SKM-1 (cell line): ENCODE data around the gene DNAI2.
A peak's percentile ranks its signal among the peaks of the same experiment; 100 is the strongest.

ENCODE experiments used
- DNase-seq: peaks from one replicate; lab custom pipeline; 2025; ENCODE audit not compliant: unreplicated experiment; lab: John Stamatoyannopoulos, UW

The DNAI2 gene

DNA sequence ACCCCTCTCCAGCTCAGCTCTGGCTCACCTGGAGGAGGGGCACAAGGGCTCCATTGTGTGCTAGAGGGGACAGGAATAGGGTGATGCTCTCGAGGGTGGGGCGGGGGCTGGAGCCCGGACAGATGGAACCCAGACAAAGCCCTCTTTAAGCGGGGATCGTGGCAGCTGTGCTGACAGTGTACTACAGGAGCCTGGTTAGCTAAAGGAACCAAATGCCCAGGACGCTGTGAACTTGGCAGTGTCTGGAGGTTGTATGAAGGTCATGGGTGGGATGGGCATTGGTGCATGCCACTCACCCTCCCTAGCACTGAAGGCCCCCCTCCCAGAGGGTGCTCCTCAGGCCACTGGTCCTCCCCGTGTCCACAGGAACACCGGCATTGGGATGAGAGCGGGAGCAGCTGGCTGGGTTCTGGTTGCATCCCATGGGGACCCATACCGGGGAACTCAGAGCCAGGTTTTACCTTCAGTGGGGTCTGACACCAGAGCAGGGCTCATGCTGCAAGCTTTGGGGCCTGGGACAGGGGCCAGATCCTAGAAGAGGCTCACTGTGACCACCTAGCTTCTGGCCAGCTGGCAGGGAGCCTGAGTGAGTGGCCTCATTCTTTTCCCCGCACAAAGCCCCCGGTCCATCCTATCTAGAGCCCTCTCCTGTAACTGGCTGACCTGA is 63.9 kb downstream of the DNAI2 start:
- no peak for DNase-seq

DNA sequence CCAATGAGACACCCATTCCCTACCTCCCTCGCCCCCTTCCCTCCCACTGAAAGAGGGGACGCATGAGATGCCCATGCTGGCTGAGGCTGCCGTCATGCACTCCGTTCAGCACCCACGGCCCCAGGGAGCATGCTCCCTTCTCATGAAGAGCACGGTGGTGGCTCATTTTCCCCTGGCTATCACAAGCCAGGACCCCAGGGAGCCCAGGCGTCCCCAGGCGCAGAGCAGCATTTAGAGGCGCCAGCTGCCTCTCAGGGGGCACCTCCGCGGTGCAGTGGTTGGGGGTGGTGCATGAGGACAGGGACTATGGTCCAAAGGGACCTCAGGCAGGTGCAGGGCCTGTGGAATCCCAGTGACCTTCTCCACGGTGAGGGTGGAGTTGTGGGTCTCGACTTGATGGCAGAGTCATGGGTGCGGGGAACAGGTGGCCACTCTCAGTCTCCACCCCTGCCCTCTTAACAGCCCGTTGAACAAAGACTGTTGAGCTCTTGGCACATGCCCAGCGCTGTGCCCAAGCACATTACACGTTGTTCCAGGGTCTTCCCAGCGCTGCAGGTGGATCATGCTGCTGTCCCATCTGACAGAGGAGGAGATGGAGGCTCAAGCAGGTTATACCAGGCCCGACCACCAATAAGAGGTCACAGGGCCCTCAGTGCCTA is 65.6 kb downstream of the DNAI2 start:
- no peak for DNase-seq

DNA sequence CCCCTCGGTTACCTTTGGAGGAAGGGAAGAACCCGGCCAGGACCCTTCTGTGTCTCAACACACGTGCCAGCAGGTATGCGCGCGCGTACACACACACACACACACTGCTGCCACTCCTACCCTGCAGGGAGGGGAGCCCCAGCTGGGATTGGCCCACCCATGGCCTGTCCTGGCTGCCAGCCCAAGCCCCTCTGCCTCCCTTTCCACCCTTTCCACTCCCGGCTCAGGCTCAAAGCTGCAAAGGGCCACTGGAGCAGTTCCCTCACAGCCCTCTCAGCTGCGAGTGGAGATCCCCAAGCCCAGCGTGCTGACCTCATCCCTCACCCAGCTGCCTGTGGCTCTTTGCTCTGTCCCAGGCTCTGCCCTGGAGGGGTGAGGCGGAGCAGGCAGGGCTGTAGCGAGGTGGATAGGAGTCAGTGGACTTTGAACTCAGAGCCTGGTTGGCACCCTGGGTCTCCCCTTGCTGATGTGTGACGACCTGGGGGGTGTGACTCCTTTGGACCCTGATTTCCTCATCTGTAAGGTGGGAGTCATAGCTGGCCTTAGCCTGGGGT is 66.5 kb downstream of the DNAI2 start:
- no peak for DNase-seq

DNA sequence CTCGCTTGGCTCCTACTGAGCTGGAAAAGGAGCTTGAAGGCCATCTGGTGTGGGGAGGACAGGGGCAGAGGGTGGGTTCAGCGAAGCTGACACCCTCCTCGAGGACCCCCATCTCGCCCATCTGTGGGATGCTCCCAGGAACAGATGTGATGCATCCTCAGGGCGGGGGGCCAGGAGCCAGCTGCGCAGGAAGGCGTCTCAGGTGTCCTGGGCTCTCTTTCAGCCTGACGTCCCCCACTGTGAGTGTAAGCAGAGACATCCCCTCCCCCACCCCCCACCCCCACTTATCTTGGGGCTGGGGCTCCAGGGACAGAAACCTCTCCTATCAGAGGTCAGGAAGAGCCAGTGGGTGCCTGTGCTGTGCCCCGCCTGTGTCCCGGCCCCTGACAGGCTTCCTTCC is 68.2 kb downstream of the DNAI2 start:
- DNase-seq: no peak

DNA sequence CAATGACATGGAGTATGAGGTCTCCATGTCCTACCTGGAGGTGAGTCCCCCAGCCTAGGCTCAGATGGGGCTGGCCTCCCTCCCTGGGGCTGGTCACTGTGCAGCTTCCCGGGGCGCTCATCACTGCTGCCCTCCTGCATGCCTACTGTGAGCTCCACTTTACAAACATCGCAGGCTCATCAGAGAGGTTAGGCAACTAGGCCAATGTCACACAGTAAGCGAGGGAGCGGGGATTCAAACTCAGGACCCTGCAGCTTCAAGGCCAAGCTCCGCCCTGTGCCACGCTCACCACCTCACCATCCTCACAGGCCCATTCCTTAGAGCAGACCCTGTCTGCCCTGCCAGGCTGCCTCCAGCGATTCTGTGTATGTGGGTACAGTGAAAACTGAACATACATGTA is 69.1 kb downstream of the DNAI2 start:
- no peak for DNase-seq

DNA sequence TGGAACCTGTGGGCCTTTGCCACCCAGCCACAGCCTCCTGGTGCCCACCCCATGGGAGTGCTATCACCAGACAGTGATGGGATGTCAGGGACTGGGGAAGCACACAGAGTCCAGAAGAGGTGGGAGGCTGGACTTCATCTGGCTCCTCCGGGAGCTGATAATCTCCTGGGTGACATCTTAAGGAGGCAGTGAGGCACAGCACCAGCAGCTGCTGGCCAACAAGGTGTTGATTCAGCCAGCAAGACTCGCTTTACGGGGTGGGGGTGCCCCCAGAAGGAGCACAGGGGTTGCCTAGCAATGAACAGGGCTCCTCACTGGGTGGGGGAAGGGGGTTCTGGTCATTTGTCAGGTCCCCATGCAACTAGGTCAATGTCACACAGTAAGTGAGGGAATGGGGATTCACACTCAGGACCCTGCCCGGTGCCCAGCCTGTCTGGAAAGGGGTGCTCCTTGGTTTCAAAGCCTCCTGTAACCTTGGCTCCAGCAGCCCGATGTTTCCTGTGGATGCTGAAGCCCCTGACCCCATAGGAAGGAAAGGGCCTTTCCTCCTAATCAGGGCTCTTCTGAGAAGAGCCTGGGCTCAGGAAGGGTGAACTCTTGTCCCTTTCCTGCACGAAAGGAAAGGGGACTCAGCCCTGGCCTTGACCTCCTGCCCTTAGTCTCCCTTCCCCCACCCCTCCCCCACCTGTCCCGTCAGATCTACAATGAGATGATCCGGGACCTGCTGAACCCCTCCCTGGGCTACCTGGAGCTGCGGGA is 69.7 kb downstream of the DNAI2 start:
- DNase-seq: no peak

DNA sequence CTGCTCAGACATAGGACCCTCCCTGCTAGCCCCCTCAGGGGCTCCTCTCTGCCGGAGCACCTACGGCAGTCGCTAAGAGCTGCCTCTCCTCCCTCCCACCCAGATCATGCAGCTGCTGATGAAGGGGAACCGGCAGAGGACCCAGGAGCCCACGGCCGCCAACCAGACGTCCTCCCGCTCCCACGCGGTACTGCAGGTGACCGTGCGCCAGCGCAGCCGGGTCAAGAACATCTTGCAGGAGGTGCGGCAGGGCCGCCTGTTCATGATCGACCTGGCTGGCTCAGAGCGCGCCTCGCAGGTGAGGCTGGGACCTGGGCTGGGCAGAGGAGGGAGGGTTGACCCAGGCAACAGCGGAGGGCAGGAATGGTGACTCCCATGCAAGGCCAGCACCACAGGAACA is 70.6 kb downstream of the DNAI2 start:
- DNase-seq: no peak

DNA sequence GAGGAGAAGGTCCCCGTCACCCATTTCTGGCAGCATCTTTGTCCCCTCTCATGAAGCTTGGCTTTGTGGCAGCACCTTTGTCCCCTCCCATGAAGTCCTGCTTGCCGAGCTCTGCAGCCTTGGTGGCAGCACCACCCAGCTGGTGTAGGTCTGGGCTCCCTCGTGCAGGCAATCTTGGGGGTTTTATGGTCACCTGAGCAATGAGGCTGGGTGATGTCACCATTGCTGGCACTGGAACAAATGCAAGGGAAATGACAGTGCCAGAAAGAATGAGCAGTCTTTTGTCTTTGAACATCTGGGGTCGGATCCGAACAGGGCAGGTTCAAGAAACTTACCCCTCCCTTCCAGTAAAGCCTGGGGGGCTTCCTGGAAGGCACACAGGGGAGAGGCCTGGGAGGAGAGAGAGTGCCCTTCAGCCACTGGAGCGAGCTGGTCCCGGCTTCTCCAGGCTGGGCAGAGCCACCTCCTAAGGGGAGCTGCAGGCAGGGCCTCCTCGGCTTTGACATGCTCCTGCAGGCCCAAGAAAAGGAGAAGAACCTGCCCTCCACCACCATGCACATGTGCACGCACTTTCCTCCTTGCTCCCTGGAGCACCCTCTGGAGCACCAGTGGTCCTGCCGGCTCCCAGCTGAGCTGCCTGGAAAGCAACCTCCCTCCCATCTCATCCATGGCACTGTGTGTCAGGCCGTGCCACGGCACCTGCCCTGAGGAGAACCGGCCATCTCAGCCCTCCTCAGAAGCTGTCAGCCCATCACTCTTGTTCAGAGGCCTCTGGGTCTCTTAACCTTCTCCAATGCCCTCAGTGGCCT is 71.6 kb downstream of the DNAI2 start:
- no peak for DNase-seq

DNA sequence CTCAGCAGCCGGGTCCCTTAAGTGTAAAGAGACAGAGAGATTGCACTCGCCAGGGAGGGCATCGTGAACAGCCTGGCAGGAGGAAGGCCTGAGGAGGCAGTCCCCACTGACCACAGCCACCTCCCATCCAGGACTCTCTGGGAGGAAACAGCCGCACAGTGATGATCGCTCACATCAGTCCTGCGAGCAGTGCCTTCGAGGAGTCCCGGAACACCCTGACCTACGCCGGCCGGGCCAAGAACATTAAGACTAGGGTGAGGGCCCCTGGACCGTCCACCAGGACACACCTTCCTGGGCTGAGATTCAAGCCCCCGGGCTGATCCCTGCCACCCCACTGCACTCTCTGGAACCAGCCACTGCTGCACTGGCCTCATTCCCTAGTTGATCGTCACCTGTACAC is 73.6 kb downstream of the DNAI2 start:
- no peak for DNase-seq

DNA sequence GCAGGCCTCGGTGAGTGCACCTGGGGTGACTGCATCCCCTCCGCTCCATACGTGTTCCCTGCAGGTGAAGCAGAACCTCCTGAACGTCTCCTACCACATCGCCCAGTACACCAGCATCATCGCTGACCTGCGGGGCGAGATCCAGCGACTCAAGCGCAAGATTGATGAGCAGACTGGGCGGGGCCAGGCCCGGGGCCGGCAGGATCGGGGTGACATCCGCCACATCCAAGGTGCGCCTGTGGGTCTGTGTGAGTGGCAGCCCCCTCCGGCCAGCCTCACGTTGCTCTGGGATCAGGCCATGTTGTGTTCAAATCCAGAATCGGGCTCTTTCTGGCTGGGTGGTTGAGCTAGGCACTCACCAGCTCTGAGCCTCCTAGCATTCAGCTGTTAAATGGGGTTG is 75.1 kb downstream of the DNAI2 start:
- DNase-seq: no peak

DNA sequence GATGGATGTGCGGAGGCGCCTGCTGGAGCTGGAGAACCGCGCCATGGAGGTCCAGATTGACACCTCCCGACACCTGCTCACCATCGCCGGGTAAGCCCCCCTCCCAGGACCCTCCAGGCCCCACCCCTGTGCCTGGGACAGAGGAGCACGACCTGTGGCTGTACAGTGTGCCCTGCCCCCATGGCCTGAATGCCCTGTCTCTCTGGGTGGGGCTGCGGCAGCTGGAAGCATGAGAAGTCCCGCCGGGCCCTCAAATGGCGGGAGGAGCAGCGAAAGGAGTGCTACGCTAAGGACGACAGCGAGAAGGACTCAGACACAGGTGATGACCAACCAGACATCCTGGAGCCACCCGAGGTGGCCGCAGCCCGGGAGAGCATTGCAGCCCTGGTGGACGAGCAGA is 76.5 kb downstream of the DNAI2 start:
- no peak for DNase-seq

DNA sequence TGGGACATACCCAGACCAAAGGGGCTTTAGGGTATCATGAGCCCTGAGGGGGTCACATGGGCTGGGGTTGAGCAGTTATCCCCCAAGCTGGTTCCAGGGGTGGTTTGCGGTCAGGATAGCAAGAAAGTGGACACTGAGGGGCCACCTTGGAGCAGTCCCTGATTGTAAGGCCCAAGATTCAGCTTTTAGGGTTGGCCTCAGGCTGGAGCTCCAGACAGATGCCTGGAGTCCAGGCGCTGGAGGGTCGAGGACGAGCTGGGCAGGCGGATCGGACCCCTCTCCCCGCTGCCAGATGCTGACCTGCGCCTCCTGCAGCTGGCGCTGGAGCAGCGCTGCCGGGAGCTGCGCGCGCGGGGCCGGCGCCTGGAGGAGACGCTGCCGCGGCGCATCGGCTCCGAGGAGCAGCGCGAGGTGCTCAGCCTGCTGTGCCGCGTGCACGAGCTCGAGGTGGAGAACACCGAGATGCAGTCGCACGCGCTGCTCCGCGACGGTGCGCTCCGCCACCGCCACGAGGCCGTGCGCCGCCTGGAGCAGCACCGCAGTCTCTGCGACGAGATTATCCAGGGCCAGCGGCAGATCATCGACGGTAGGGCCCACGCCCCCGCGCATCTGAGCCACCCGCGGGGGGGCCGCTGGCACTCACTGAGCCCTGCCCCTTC is 77.6 kb downstream of the DNAI2 start:
- DNase-seq: no peak

DNA sequence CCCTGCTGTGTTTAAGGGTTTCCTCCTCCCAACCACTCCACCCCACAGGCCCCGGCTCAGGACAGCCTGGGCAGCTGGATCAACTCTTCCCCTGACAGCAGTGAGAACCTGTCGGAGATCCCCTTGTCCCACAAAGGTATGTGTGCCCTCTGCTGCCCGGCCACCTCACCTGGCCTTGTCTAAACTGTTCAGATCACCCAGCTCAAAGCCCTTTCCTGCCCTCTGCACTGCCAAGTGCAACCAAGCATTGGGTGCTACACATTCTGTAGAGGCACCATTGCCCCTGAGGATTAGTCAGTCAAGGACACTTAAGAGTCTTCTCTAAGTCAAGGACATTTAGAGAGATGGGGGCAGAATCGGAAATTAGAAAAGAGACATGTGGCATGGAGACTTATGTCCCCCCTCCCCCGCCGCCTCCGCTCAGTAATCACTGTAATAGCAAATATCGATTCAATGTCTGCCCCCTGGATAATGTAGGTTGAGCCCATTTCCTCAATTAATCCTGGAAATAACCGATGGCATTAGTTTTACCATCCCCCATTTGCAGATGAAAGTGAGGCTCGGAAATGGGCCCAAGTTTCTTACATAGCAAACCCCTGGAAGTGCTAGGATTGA is 79.5 kb downstream of the DNAI2 start:
- DNase-seq: no peak

DNA sequence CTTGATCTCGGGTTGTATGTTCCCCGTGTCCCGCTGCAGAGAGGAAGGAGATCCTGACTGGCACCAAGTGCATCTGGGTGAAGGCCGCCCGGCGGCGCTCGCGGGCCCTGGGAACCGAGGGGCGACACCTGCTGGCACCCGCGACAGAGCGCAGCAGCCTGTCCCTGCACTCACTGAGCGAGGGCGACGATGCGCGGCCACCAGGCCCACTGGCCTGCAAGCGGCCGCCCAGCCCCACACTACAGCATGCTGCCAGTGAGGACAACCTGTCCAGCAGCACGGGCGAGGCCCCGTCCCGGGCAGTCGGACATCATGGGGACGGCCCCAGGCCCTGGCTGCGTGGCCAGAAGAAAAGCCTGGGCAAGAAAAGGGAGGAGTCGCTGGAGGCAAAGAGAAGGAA is 80.1 kb downstream of the DNAI2 start:
- DNase-seq: peak; percentile 72

DNA sequence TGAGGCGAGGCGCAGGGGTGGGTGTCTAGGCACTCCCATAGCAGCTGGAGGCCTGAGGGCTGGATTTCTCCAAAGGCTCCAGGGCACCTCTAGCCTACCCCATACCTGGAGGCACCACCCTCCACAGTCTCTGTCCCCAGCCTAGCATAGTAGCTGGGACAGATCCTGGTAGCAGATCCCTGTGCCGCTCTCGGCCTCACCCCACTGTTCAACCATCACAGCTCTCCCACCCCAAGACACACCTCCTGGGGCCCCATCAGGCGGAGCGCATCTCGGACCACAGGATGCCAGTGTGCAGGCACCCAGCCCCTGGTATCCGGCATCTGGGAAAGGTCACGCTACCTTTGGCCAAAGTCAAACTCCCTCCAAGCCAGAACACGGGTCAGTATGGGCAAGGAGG is 80.5 kb downstream of the DNAI2 start:
- DNase-seq: no peak

DNA sequence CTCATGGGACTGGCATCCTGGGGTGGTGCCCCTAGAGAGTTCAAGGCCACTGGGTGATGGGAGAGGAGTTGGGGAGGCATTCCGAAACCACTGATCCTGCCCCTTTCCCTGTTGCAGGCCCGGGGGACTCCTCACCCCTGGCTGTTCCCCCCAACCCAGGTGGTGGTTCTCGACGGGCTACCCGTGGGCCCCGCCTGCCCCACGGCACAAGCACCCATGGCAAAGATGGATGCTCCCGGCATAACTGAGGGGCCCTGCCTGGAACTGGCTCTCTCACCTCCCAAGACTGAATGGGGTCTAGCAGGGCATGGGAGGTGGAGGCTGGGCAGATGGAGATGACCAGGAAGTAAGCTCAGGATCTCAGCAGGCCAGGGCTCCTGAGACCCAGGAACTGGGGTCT is 81.0 kb downstream of the DNAI2 start:
- DNase-seq: no peak

DNA sequence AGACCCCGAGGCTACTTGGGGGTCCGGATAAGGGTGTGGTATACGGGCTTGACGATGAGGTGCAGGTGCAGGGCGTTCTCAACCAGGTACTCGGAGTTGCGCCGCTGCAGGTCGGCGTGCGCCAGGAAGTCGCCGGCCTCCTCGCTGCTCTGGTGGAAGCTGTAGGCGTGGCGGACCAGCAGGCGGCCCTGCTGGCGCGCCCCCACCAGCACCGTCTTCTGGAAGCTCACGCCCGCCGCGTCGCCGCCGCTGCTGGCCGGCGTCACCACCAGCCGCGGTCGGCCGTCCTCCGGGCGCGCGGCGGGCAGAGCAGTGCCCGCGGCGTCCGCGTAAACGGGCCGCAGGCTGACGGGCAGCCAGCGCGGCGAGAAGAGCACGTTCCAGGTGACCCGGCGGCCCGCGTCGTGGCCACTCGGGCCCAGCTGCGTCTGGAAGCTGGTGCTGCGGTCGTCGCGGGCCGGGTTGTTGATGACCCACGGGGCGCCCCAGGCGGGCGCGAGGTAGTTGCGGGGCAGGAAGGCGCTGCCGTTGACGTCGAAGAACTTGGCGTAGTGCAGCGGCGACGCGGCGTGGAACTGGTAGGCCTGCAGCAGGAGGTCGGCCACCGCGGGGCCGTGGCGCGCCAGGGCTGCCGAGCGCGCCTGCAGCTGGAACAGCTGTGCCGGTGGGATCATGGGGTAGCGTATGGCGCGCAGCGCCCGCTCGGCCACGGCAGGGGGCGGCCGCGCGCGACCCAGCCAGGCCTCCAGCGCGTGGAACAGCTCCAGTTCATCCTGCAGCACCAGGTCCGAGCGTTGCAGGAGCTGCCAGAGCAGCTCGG is 82.8 kb downstream of the DNAI2 start:
- no peak for DNase-seq

DNA sequence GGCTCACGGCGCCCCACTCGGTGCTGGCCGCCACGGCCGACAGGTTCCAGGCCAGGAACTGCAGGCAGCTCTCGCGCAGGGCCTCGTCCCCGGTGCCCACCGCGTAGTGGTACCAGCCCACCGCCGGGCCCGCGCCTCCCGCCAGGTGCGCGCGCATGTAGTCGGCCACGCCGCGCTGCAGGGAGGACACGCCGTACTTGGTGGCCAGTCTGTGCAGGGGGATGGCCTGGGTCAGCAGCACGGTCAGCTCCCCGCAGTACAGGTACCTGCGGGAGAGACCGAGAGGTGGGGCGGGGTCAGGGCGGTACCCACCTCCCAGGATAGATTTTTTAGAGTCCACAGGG is 83.4 kb downstream of the DNAI2 start:
- no peak for DNase-seq

DNA sequence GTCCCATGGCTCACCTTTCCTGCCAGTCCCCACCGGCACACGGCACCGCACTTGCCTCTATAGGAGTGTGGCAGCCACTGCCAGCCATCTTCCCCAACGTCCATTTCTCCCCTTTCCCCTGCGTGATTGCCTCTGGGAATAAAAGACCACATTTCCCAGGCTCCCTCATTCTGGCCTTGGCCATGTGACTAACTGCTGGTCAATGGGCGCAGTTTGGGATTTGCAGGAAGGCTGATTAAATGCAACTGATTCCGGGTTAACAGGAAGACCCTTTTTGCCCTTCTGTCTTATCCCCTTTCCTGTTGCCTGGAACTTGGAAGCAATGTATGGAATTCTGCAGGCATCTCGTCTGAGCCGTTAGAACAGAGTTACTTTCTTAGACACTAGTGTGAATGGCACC is 84.7 kb downstream of the DNAI2 start:
- DNase-seq: no peak

DNA sequence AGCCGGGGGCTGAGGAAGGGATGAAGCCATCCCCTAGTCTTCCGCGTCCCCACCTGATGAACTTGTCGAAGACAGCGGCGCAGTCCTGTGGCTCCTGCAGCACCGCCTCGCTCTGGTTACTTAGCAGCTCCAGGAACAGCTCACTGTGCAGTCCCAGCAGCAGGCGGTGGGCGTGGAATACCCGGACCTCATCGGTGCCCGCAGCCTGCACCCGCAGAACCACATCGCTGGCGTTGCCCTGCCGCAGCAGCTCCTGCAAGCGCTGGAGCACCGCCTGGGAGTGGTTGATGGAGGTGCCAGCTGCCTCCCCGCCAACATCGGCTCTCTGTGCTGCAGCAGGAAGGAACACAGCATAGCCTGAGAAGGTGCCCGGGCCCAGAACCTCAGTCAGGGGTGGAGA is 85.9 kb downstream of the DNAI2 start:
- DNase-seq: no peak
